ENCODE data around the gene LRRC38.
"Not testable (repeated sequence)": the region's sequence is repeated elsewhere in the genome, so short reads cannot be mapped to it uniquely, and the experiment has no call there.

LRRC38 gene

DNA sequence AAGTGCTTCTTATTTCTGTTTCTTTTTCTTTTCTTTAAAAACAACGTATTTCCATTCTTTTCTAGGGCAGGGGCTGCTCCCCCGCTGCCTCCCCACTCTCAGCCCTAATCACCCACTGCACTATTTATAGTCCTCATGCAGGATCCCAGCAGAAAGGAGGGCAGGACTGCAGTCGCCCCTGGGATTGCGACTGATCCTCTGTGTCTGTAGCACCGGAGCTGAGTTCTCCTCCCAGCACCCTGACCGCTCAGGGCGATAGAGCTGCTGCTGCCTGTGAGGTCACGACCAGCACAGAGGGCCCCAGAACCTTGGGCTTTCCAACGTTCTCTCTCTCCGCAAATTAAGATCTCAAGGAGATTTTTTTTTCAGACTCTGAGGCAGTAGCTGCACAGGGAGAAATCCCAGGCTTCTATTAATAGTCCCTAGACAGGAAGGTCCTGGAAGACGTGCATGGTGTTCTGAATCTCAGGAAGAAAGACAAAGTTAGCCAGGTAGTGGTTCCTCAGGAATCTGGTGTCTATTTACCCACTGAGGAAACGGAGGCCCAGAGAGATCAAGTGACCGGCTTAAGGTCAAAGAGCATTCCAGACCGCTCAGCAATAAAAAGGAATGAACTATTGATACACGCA is 56.8 kb downstream of the LRRC38 start:
- DNase-seq, result no peak

GRCh38 chr1:13451399-13451965 is 62.3 kb downstream of the LRRC38 start:
- DNase-seq, result no peak

GRCh38 chr1:13450204-13450603 is 63.6 kb downstream of the LRRC38 start:
- DNase-seq, result no peak

- DNase-seq, result no peak
Observed at GRCh38 chr1:13443335-13443979, 70.3 kb downstream of the LRRC38 start.

DNA sequence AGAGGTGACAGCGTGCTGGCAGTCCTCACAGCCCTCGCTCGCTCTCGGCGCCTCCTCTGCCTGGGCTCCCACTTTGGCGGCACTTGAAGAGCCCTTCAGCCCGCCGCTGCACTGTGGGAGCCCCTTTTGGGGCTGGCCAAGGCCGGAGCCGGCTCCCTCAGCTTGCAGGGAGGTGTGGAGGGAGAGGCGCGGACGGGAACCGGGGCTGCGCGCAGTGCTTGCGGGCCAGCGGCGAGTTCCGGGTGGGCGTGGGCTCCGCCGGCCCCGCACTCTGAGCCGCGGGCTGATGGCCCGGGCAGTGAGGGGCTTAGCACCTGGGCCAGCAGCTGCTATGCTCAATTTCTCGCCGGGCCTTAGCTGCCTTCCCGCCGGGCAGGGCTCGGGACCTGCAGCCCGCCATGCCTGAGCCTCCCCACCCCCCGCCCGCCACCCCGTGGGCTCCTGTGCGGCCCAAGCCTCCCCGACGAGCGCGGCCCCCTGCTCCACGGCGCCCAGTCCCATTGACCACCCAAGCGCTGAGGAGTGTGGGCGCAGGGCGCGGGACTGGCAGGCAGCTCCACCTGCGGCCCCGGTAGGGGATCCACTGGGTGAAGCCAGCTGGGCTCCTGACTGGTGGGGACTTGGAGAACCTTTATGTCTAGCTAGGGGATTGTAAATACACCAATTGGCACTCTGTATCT is 74.6 kb downstream of the LRRC38 start:
- DNase-seq, result not testable (repeated sequence)

- DNase-seq, result no peak
Observed at GRCh38 chr1:13435458-13435857, 78.3 kb downstream of the LRRC38 start.

GRCh38 chr1:13433694-13434358 is 80.0 kb downstream of the LRRC38 start:
- DNase-seq, result not testable (repeated sequence)

GRCh38 chr1:13432251-13432650 is 81.6 kb downstream of the LRRC38 start:
- DNase-seq, result no peak

- DNase-seq, result no peak
Observed at GRCh38 chr1:13430495-13430894, 83.3 kb downstream of the LRRC38 start.
